Adipocyte (in vitro differentiated cells): Measurements from ENCODE around the gene PRAC2.

ENCODE experiments used
- DNase-seq: peaks from one replicate; pipeline ENCODE4 v3.0.0-alpha.2; 2015; ENCODE audit warnings: low read depth
- H3K27me3 ChIP-seq: replicated peaks from 2 replicates; pipeline ENCODE4 v1.7.0; 2013; ENCODE audit warnings: mild to moderate bottlenecking, low read length, moderate library complexity; ENCODE audit not compliant: control insufficient read depth, insufficient read depth
- H3K36me3 ChIP-seq: 2 replicates; pipeline ENCODE4 v1.7.0; 2013; ENCODE audit warnings: low read length, mild to moderate bottlenecking, moderate library complexity; ENCODE audit not compliant: control insufficient read depth, insufficient read depth, severe bottlenecking
- H3K4me1 ChIP-seq: 2 replicates; pipeline ENCODE4 v1.7.0; 2013; ENCODE audit warnings: mild to moderate bottlenecking, low read length, moderate library complexity; ENCODE audit not compliant: control insufficient read depth, insufficient read depth
- H3K4me3 ChIP-seq: 2 replicates; pipeline ENCODE4 v1.7.0; 2013; ENCODE audit warnings: mild to moderate bottlenecking, low read length, moderate library complexity
- H3K9ac ChIP-seq: 2 replicates; pipeline ENCODE4 v1.7.0; 2013; ENCODE audit warnings: mild to moderate bottlenecking, low read length, moderate library complexity
- H3K9me3 ChIP-seq: 2 replicates; pipeline ENCODE4 v1.7.0; 2013; ENCODE audit warnings: mild to moderate bottlenecking, low read length, moderate library complexity; ENCODE audit not compliant: control insufficient read depth

Gene PRAC2

GRCh38 chr17:48753794-48754499, 31.0 kb downstream of the PRAC2 start:
- H3K4me1 ChIP-seq, result peaks cover 5% of the 10 kb centered on the region
- H3K4me3 ChIP-seq, result no peak overlapping the region
- H3K9me3 ChIP-seq, result no peaks in the 10 kb centered on the region
- H3K36me3 ChIP-seq, result no peaks in the 10 kb centered on the region
- no peak for DNase-seq
- H3K27me3 ChIP-seq, result peaks cover 86% of the 10 kb centered on the region
- H3K9ac ChIP-seq, result no peak overlapping the region

DNA sequence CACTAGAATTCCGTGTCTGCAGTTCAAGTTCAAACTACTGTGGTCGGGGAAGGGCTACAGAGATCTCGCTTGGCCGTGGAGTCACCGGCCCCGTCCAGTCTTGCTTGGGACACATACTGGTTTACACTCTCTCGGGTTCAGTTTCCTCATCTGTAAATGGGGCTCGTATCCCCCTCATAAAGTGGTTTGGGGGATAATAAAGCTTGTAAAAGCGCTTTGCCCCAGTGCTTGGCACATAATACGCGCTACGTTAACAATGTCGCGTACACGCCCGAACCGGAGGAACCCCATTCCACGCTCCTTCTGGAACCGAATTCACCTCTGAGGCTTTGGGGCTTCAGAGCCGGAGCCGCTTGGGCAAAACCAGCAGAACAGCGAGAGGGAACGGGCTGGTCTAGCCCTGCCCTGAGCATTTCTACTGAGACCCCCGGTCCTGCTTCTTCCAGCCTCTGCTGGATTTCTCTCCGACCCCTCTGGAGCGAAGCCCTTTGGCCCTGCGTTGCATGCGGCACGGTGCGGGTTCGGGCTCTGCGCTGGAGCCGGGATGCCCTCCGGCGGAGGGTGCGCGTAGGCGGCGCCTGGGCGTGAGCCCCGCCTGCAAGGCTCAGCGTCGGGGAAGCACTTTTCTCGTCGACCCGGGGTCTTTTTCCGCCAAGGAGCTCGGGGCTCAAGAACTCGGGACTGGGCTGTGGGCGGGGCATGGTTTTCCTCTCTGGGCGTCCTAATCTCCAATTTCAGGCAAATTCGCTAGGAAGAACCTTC, 31.7 kb downstream of the PRAC2 start:
- Histone ChIP-seq H3K4me1 (peaks cover 5% of the 10 kb centered on the region), H3K36me3 (no peaks in the 10 kb centered on the region), H3K9me3 (no peaks in the 10 kb centered on the region), H3K27me3 (peaks cover 85% of the 10 kb centered on the region), H3K4me3 (no peak overlapping the region), H3K9ac (no peak overlapping the region)
- no peak for DNase-seq

DNA sequence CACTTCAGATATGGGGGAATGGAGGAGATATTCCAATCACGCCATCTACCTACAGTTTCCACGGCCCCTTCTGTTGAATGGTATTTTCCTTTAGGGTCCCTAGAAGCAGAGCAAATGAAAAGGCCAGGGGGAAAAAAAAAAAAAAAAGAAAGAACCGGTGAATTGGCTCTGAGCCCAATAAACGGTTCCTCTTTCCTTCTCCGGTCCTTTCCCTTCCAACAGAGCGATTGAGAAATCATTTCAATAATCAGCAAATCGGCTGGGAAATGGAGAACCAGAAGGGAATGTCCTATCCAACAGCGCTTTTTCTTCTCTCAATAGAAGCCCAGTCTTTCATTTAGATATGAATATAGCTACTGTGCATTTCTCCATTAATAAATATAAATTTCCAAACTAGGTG, 32.4 kb downstream of the PRAC2 start:
- H3K36me3 ChIP-seq, result no peaks in the 10 kb centered on the region
- H3K9me3 ChIP-seq, result no peaks in the 10 kb centered on the region
- H3K4me1 ChIP-seq, result peaks cover 5% of the 10 kb centered on the region
- H3K27me3 ChIP-seq, result peaks cover 80% of the 10 kb centered on the region
- no peak overlapping the region for H3K4me3 ChIP-seq
- DNase-seq, result no peak
- no peak overlapping the region for H3K9ac ChIP-seq

DNA sequence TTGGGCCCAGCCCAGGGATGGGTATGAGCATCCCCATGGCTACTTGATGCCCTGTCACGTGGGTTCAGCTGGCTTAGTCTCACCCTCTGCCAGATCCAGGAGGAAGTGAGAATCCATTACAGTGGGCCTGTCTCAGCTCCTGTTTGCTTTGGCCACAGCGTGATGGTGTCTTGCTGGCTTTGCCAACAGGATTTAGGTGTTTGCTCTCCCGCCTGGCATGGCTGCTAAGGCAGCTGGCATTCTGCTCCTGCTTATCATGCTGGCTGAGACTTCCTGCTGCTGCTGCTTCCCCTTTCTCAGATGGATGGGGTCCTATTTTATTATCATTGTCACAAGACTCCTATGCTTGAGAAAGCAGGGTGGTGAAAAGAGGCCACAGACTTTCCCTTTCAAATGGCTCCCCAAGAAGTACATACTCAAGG, 33.9 kb downstream of the PRAC2 start:
- Histone ChIP-seq H3K9ac (no peak overlapping the region), H3K4me3 (no peak overlapping the region), H3K4me1 (peaks cover 5% of the 10 kb centered on the region), H3K36me3 (no peaks in the 10 kb centered on the region), H3K9me3 (no peaks in the 10 kb centered on the region), H3K27me3 (peaks cover 80% of the 10 kb centered on the region)
- no peak for DNase-seq

DNA sequence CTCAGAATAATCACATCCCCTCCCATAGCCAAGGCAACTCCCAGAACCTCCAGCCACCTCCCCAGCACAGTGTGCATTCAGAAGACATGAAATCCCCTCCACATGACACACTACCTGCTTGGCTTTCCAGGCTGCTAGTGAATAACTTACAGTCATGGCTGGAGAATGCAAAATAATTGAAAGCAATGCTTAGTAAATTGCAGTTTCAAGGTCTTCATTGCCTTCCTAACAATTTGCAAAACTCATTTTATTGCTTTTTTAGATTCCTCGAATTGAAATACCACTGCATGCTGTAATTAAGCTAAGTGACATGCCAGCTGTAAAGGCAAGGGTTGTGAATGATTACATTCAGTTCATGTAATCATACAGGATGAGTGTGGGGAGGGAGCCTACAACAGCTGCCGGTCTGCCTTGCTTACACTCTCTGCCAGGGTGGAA, 34.6 kb downstream of the PRAC2 start:
- Histone ChIP-seq H3K36me3 (no peaks in the 10 kb centered on the region), H3K4me3 (no peak overlapping the region), H3K27me3 (peaks cover 80% of the 10 kb centered on the region), H3K4me1 (peaks cover 5% of the 10 kb centered on the region), H3K9me3 (no peaks in the 10 kb centered on the region), H3K9ac (no peak overlapping the region)
- DNase-seq, result no peak

DNA sequence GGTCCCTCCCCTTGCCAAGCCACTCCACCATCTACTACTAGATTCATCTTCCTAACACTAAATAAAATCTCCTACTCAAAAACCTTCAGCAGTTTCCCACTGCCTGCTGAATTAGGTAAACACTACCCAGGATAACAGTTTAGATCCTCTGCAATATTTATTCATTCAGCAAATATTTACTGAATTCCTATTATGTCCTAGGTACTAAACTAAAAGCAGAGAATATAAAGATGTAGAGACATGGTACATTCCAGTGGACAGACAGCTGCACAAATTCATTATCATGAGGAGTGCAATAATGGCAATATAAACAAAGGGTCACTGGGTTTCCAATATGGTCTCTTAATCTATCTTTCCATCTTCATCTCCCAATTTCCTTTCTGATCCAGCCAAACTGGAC, 36.3 kb downstream of the PRAC2 start:
- peaks cover 77% of the 10 kb centered on the region for H3K27me3 ChIP-seq
- no peaks in the 10 kb centered on the region for H3K36me3 ChIP-seq
- DNase-seq, result no peak
- H3K4me3 ChIP-seq, result no peak overlapping the region
- no peaks in the 10 kb centered on the region for H3K9me3 ChIP-seq
- H3K9ac ChIP-seq, result no peak overlapping the region
- no peaks in the 10 kb centered on the region for H3K4me1 ChIP-seq

- no peaks in the 10 kb centered on the region for H3K9me3 ChIP-seq
Measured at GRCh38 chr17:48760411-48760810, 37.4 kb downstream of the PRAC2 start.

DNA sequence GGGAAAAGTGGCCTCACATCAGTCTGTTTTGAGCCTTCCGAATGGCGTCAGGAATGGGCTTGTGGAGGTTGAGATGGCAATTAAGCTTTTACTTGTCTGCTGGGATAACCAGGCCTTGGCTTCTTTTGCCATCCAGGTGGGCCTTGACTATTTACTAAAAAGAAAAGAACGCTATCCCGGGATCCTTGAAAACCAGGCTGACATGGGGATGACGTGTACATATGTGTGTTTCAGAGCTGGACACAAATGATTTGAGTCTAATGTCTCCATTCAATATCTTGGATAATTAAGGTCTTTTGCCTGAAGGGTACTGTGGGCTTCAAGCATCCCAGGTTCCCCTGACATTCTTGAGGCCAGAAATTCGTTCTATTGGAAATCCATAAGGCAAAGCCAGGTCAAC, 38.1 kb downstream of the PRAC2 start:
- Histone ChIP-seq H3K9ac (no peak overlapping the region), H3K4me3 (no peak overlapping the region), H3K27me3 (peaks cover 59% of the 10 kb centered on the region), H3K4me1 (no peaks in the 10 kb centered on the region), H3K9me3 (no peaks in the 10 kb centered on the region), H3K36me3 (no peaks in the 10 kb centered on the region)
- no peak for DNase-seq

More at GRCh38 chr17:48760411-48760810, 37.4 kb downstream of the PRAC2 start:
- Histone ChIP-seq H3K4me1 (no peaks in the 10 kb centered on the region), H3K36me3 (no peaks in the 10 kb centered on the region), H3K4me3 (no peak overlapping the region), H3K9ac (no peak overlapping the region), H3K27me3 (peaks cover 66% of the 10 kb centered on the region)
- DNase-seq, result no peak

GRCh38 chr17:48767263-48767774, 44.3 kb downstream of the PRAC2 start:
- H3K9me3 ChIP-seq, result no peaks in the 10 kb centered on the region
- H3K36me3 ChIP-seq, result no peaks in the 10 kb centered on the region
- H3K4me1 ChIP-seq, result no peaks in the 10 kb centered on the region
- DNase-seq, result no peak
- H3K27me3 ChIP-seq, result peaks cover 32% of the 10 kb centered on the region
- no peak overlapping the region for H3K9ac ChIP-seq
- H3K4me3 ChIP-seq, result no peak overlapping the region

DNA sequence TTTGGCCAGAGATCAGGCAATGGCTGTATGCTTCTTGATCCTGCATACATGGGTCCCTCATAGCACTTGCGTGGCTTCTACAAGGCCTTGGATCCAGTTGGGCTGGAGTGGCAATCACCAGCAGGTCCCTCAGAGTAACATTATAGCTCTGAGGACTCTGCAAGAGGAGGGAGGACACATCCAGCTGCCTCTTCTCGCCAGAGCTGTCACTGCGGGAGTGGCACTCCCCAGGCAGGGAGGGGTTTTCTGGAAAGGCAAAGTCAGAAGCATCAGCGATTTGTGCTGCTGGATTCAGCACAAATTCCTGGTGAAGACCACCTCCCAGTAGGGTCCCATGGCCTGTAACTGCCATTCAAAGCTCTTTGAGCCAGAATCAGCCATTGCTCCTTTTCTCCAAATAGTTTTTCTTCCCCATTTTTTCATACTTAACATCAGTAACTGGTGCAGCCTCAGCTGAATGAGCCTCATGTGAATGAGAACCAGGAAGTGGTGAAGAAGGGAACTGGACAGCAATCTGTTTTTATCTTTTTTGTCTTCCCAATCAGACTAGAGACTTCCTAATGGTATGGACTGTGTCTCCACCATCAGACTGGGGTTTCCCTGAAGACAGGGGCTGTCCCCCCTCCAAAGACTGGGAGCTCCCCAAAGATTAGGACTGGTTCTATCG, 46.2 kb downstream of the PRAC2 start:
- Histone ChIP-seq H3K4me1 (no peaks in the 10 kb centered on the region), H3K27me3 (peaks cover 25% of the 10 kb centered on the region), H3K9me3 (no peaks in the 10 kb centered on the region), H3K9ac (no peak overlapping the region), H3K4me3 (no peak overlapping the region), H3K36me3 (no peaks in the 10 kb centered on the region)
- DNase-seq, result no peak

DNA sequence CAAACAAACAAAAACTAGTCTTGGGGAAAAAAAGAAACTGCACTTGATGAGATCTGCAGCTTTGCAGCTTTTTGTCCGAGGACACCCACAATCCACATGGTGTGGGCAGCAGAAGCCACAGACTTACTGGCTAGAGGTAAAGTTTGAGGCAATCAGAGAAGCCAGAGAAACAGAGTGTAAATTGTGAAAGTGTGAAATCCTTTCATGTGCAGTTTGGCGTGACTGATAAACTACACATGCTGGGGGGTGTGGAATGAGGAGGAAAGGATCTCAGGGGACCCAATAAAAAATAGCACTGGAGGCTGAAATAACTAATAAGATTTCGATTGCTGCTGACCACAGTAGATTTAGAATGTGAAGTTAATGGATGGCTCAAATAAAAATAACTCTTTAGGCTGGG, 48.0 kb downstream of the PRAC2 start:
- Histone ChIP-seq H3K9ac (no peak overlapping the region), H3K36me3 (no peaks in the 10 kb centered on the region), H3K4me1 (no peaks in the 10 kb centered on the region), H3K4me3 (no peak overlapping the region), H3K27me3 (peaks cover 25% of the 10 kb centered on the region), H3K9me3 (peaks cover 3% of the 10 kb centered on the region)
- no peak for DNase-seq
